Suprapubic skin (tissue), 3 donors: ENCODE results near the gene USP14.

Experiments used
- EP300 ChIP-seq: sonication (generic); formaldehyde crosslinking; IDR thresholded peaks from one replicate; pipeline ENCODE4 v1.6.1; 2017; ENCODE audit warnings: antibody characterized with exemption
- TF ChIP-seq, protein P1 (sequence below), 2 donors: fragments of 200-600 bp in 1 of 2; fragments of 450-650 bp in 1 of 2; sonication (generic) in 1 of 2; IDR thresholded peaks; one replicate each; pipeline ENCODE4 v1.5.1; 2016 to 2019; ENCODE audit warnings: antibody characterized with exemption in 2 of 2, mild to moderate bottlenecking in 1 of 2, moderate library complexity in 1 of 2

DNA sequence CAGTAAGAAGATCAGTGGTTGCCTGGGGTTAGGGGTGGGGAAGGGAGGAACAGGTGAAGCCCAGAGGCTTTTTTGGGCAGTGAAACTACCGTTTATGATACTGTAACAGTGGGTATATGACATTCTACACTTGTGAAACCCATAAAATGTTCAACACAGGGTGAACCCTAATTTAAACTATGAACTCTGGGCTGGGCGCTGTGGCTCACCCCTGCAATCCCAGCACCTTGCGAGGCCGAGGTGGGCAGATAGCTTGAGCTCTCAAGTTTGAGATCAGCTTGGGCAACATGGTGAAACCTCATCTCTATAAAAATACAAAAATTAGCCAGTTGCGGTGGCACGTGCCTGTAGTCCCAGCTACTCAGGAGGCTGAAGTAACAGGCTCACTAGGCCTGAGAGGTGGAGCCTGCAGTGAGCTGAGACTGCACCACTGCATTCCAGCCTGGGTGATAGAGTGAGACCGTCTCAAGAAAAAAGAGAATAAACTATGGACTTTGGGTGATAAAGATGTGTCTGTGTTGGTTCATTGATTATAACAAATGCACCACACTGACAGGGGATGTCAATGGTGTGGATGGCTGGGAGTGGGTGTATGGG is 17.6 kb upstream of the USP14 start:
- TF ChIP-seq, protein P1, sequence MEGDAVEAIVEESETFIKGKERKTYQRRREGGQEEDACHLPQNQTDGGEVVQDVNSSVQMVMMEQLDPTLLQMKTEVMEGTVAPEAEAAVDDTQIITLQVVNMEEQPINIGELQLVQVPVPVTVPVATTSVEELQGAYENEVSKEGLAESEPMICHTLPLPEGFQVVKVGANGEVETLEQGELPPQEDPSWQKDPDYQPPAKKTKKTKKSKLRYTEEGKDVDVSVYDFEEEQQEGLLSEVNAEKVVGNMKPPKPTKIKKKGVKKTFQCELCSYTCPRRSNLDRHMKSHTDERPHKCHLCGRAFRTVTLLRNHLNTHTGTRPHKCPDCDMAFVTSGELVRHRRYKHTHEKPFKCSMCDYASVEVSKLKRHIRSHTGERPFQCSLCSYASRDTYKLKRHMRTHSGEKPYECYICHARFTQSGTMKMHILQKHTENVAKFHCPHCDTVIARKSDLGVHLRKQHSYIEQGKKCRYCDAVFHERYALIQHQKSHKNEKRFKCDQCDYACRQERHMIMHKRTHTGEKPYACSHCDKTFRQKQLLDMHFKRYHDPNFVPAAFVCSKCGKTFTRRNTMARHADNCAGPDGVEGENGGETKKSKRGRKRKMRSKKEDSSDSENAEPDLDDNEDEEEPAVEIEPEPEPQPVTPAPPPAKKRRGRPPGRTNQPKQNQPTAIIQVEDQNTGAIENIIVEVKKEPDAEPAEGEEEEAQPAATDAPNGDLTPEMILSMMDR (IDR thresholded peaks at IDR 0.05): no peak
- no peak for TF ChIP-seq EP300
